Mucosa of descending colon (tissue), 3 donors: ENCODE data around the gene BRD4. TPM values are rescaled to one million over a fixed set of nuclear protein-coding genes. Genes with fewer than 3 reads are reported as not detected.

Source experiments
- ATAC-seq: fragments of 200-7000 bp; cut with Tn5 transposase; one replicate; pipeline ENCODE4 v1.9.1; 2020; ENCODE audit warnings: mild to moderate bottlenecking, moderate library complexity
- DNase-seq, 3 donors: peaks; one replicate each; pipeline ENCODE4 v3.0.0-alpha.2; 2020
- H3K36me3 ChIP-seq: fragments of 200-600 bp; one replicate; pipeline ENCODE4 v1.8.0; 2021; ENCODE audit warnings: low read depth, mild to moderate bottlenecking
- H3K4me1 ChIP-seq: fragments of 200-600 bp; one replicate; pipeline ENCODE4 v1.8.0; 2021; ENCODE audit warnings: low read depth, mild to moderate bottlenecking
- H3K4me3 ChIP-seq: fragments of 200-600 bp; one replicate; pipeline ENCODE4 v1.8.0; 2021; ENCODE audit warnings: mild to moderate bottlenecking
- H3K9me3 ChIP-seq: fragments of 200-600 bp; one replicate; pipeline ENCODE4 v1.8.0; 2021; ENCODE audit warnings: mild to moderate bottlenecking
- intact Hi-C, 2 donors: fragments of 100-400 bp; cut with DNase I in 1 of 2; cut with micrococcal nuclease in 1 of 2; formaldehyde crosslinking; loops; one replicate each; pipeline versions ENCODE4 v1.11.0 to v1.11.1; 2022; cut with DNase I, micrococcal nuclease
- total RNA-seq, 3 donors: library from RNA; stranded (reverse); fragmentation: NEBNext Ultra II Directional in 2 of 3; extraction: Animal tissue kit (Norgen Biotek cat#: 25700) in 2 of 3; gene quantifications; one replicate each; pipeline versions ENCODE4 v1.2.1 to v1.2.4, GENCODE V29; 2021 to 2023
- TF ChIP-seq, protein P1 (sequence below): fragments of 200-600 bp; IDR thresholded peaks from one replicate; pipeline ENCODE4 v1.8.0; 2022; ENCODE audit warnings: antibody characterized with exemption, mild to moderate bottlenecking
- donor health status: DM: no; HTN: no; CAD: no; lungs with moderate emphysema.
- donor health status: DM: no; HTN: no; CAD: no.
- donor health status: DM: no; HTN: yes; CAD: no.

BRD4 gene
- total RNA-seq, 3 donors from 2014 or later, result 78.3 to 104 (median 82.6) TPM

DNA sequence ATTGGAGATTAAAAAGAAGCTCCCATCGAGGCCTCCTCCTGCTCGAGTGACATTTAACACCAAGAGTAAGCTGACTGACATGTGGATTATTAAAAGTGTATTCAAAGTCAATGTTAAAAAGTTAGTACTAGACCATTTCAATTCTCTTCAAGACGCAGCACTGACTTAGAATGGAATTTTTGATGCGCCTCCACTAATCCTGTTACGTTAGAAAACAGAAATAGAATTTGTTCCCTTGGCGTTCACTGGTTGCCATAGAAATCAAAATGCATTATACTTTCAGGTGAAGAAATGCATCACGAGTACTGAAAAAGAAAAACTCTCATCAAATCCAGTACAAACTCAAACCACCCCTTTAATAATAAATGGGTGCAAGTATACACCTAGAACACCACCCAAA lies 42.2 kb downstream of the BRD4 start:
- TF ChIP-seq, protein P1, sequence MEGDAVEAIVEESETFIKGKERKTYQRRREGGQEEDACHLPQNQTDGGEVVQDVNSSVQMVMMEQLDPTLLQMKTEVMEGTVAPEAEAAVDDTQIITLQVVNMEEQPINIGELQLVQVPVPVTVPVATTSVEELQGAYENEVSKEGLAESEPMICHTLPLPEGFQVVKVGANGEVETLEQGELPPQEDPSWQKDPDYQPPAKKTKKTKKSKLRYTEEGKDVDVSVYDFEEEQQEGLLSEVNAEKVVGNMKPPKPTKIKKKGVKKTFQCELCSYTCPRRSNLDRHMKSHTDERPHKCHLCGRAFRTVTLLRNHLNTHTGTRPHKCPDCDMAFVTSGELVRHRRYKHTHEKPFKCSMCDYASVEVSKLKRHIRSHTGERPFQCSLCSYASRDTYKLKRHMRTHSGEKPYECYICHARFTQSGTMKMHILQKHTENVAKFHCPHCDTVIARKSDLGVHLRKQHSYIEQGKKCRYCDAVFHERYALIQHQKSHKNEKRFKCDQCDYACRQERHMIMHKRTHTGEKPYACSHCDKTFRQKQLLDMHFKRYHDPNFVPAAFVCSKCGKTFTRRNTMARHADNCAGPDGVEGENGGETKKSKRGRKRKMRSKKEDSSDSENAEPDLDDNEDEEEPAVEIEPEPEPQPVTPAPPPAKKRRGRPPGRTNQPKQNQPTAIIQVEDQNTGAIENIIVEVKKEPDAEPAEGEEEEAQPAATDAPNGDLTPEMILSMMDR, result no peak

DNA sequence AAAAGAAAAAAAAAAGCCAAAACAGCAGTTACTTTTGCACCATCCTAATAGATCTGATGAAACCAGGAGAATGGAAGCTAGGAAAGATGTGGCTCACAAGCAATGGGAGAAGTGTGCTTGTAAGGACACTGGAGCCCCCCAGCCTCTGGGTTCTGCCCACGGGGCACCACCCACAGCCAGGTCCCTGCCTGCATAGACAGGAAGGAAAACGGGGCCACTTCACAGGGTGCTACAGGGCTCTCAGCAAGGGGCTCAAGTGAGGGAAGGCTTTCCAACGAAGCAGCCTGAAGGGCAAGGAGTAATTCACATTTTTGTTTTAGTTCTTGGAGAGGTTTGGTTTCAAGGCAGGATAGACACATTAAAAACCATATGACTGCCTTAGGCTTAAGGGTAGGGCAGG lies 42.7 kb downstream of the BRD4 start:
- ATAC-seq (no peak), DNase-seq (no peak)
- H3K4me3 ChIP-seq, result no peak overlapping the region
- intact Hi-C loops, result no loop called here
- H3K9me3 ChIP-seq, result no peaks in the 10 kb centered on the region
- TF ChIP-seq, protein P1, result no peak
- peaks cover 67% of the 10 kb centered on the region for H3K4me1 ChIP-seq
- no peaks in the 10 kb centered on the region for H3K36me3 ChIP-seq

More for the DNA sequence above, 42.2 kb downstream of the BRD4 start:
- Histone ChIP-seq H3K36me3 (no peaks in the 10 kb centered on the region), H3K4me1 (peaks cover 67% of the 10 kb centered on the region), H3K9me3 (no peaks in the 10 kb centered on the region), H3K4me3 (no peak overlapping the region)
- intact Hi-C loops, result no loop called here
- ATAC-seq (no peak), DNase-seq (no peak)

DNA sequence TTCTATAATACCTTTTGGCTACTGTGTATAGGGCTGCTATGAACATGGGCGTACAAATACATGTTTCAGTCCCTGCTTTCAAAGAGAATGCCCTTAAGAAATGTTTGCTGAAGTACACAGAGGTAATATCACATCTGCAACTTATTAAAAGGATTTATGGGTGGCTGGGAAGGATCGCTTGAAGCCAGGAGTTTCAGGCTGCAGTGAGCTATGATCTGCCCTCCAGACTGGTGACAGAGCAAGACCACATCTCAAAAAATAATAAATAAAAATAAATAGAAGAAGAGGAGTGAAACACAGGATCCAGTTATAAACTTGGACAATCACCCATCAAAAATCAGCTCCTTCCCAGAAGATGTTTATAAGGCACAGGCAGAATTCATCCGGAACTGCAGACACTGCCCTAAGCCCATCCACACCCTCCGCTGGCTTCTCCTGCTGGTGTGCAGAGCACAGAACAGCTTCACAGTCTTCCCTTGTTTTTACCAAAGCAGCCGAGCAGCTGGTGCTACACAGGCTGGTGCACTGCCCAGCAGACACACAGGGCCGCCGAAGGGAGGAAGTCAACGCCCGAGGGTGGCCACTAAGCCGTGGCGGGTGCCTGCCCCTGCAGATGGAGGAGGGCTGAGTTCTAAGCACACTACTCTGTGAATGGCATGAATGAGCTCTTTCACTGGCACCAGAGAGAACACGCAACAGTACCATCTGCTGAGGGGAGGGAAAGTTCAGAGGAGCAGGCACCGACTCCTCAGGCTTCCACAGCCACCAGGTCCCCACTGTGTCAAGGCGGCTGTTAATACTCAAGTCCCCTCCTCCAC lies 44.0 kb downstream of the BRD4 start:
- ATAC-seq (peak; percentile 70), DNase-seq (peak in 2 of 3 donors; percentile 43 to 72)
- TF ChIP-seq, protein P1, result no peak
- Histone ChIP-seq H3K9me3 (no peaks in the 10 kb centered on the region), H3K4me1 (peaks cover 67% of the 10 kb centered on the region), H3K4me3 (no peak overlapping the region), H3K36me3 (no peaks in the 10 kb centered on the region)
- intact Hi-C loops, result no loop called here

DNA sequence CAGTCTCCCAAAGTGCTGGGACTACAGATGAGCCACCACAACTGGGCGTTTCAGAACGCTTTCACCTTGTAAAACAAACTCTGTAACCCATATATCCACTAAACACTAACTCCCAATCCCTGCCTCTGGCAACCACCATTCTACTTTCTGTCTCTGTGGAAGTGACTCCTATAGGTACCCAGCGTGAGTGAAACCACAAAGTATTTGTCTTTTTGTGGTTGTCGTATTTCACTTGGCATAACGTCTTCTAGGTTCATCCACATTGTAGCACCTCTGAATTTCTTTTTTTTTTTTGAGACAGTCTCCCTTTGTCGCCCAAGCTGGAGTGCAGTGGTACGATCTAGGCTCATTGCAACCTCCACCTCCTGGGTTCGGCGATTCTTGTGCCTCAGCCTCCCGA lies 44.8 kb downstream of the BRD4 start:
- no peak for DNase-seq
- H3K4me3 ChIP-seq, result no peak overlapping the region
- intact Hi-C loops, result no loop called here
- TF ChIP-seq, protein P1, result no peak
- H3K9me3 ChIP-seq, result no peaks in the 10 kb centered on the region
- H3K36me3 ChIP-seq, result no peaks in the 10 kb centered on the region
- ATAC-seq, result no peak
- H3K4me1 ChIP-seq, result peaks cover 67% of the 10 kb centered on the region

DNA sequence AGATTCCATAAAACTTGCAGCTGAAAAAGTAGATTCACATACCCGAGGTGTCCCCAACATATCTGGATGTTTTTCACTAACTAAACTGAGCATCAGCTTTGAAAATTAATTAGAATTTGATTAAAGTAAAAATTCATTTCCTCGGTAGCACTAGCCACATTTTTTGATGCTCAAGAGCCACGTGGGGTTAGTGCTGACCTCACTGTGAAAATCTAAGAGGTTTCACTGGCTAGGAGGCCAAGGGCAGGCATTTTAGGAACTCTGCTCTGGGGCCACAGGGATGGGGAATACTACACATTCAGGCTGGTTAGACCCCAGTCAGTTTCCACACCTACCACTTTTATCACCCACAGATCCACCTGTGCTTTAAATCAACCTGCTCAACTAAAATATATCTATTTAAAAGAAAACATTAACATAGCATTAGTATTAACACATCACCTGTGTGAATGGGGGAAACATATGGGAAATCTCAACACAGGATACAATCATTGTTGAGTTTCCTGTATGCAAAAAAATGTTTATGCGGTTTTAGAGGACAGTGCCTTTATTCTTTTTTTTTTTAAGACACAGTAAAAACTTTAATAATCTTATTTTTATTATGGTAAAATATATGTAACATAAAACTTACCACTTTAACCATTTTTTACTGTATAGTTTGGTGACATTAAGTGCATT lies 45.5 kb downstream of the BRD4 start:
- Histone ChIP-seq H3K9me3 (no peaks in the 10 kb centered on the region), H3K4me3 (no peak overlapping the region), H3K36me3 (no peaks in the 10 kb centered on the region), H3K4me1 (peaks cover 73% of the 10 kb centered on the region)
- TF ChIP-seq, protein P1, result no peak
- no peak for ATAC-seq
- intact Hi-C loops, result no loop called here
- no peak for DNase-seq
